ENCODE data around the gene NDST4. TPM values are rescaled to one million over a fixed set of nuclear protein-coding genes. Genes with fewer than 3 reads are reported as not detected.

NDST4 gene
- total and polyA plus RNA-seq, 2 of the 4 experiments (the other 2 are of a cell fraction), result not detected

GRCh38 chr4:114866901-114867670 is 246.3 kb downstream of the NDST4 start:
- H3K9ac ChIP-seq (ENCODE audit: low read depth, low read length), result no peak overlapping the region
- H3K27ac ChIP-seq (ENCODE audit: insufficient read depth, low read length), result no peak overlapping the region
- H4K91ac ChIP-seq (ENCODE audit: insufficient read depth, low read depth, low read length), result no peak overlapping the region
- dilution Hi-C loops (cut with HindIII; ENCODE audit: low sequenced_read_pairs, unreplicated experiment) (no loop called here), in situ Hi-C loops (cut with MboI; ENCODE audit: low sequenced_read_pairs) (no loop called here), intact Hi-C loops (cut with micrococcal nuclease) (no loop called here)
- no peaks in the 10 kb centered on the region for H3K9me3 ChIP-seq (ENCODE audit: control insufficient read depth, insufficient read depth, low read length)
- DNase-seq, result no peak
- H2BK120ac ChIP-seq (ENCODE audit: low read depth, low read length), result no peak overlapping the region
- no peak overlapping the region for H3K18ac ChIP-seq (ENCODE audit: low read depth, low read length)
- H2BK15ac ChIP-seq (ENCODE audit: low read depth, low read length), result no peak overlapping the region
- H3K4ac ChIP-seq (ENCODE audit: low read depth, low read length), result no peak overlapping the region
- no peak overlapping the region for H2AFZ ChIP-seq (replicated peaks; ENCODE audit: low read length, poor library complexity)
- no peak overlapping the region for H3K14ac ChIP-seq (replicated peaks; ENCODE audit: low read depth, low read length)
- ATAC-seq (ENCODE audit: low read depth), result no peak
- no peak overlapping the region for H3K56ac ChIP-seq (ENCODE audit: extremely low read depth, insufficient read depth, low read length)
- no peaks in the 10 kb centered on the region for H3K4me1 ChIP-seq (ENCODE audit: control insufficient read depth, insufficient read depth, low read length)
- H3K36me3 ChIP-seq (ENCODE audit: control insufficient read depth, insufficient read depth, low read length), result no peaks in the 10 kb centered on the region
- no peaks in the 10 kb centered on the region for H3K79me1 ChIP-seq (ENCODE audit: low read depth in 1 of 2, low read length in 2 of 2)
- no peak overlapping the region for H3K4me3 ChIP-seq (ENCODE audit: insufficient read depth, low read depth, low read length)
- WGBS, 2 experiments (ENCODE audit: extremely low coverage in 2 of 2, insufficient read length in 1 of 2), result no CpG with 5 or more reads among the region's 2 CpGs
- no peak overlapping the region for H4K5ac ChIP-seq (ENCODE audit: low read depth, low read length)
- no peaks in the 10 kb centered on the region for H3K27me3 ChIP-seq (ENCODE audit: control insufficient read depth, insufficient read depth, low read length)
- no peak overlapping the region for H3K23ac ChIP-seq (ENCODE audit: low read depth, low read length)
- H4K8ac ChIP-seq (ENCODE audit: low read depth in 2 of 2, low read length in 2 of 2), result no peak overlapping the region
- no TSS peak for BruUV-seq (replicated peaks)
- POLR2A ChIA-PET (ENCODE audit: unreplicated experiment), result no interaction called here
- H3K4me2 ChIP-seq (ENCODE audit: low read depth, low read length), result no peak overlapping the region
- no peak overlapping the region for H2AK9ac ChIP-seq (replicated peaks; ENCODE audit: low read depth, low read length, poor library complexity)
- no peak overlapping the region for H2BK5ac ChIP-seq (ENCODE audit: low read depth, low read length, poor library complexity, severe bottlenecking)
- H2AK5ac ChIP-seq (ENCODE audit: low read depth, low read length), result no peak overlapping the region
- H3K9me1 ChIP-seq (ENCODE audit: insufficient read depth, low read length), result no peaks in the 10 kb centered on the region
- CTCF ChIA-PET, result no interaction called here
- TF ChIP-seq MAFK (IDR thresholded peaks at IDR 0.05; ENCODE audit: low read depth, low read length), result no peak
- no peak for TF ChIP-seq BHLHE40 (IDR thresholded peaks at IDR 0.05; ENCODE audit: low read depth, low read length)
- no peak for TF ChIP-seq MAZ (IDR thresholded peaks at IDR 0.05; ENCODE audit: borderline replicate concordance, low read depth, low read length)
- TF ChIP-seq, protein P1, sequence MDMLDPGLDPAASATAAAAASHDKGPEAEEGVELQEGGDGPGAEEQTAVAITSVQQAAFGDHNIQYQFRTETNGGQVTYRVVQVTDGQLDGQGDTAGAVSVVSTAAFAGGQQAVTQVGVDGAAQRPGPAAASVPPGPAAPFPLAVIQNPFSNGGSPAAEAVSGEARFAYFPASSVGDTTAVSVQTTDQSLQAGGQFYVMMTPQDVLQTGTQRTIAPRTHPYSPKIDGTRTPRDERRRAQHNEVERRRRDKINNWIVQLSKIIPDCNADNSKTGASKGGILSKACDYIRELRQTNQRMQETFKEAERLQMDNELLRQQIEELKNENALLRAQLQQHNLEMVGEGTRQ (IDR thresholded peaks at IDR 0.05; ENCODE audit: low read depth, low read length), result no peak
- TF ChIP-seq, protein P2, sequence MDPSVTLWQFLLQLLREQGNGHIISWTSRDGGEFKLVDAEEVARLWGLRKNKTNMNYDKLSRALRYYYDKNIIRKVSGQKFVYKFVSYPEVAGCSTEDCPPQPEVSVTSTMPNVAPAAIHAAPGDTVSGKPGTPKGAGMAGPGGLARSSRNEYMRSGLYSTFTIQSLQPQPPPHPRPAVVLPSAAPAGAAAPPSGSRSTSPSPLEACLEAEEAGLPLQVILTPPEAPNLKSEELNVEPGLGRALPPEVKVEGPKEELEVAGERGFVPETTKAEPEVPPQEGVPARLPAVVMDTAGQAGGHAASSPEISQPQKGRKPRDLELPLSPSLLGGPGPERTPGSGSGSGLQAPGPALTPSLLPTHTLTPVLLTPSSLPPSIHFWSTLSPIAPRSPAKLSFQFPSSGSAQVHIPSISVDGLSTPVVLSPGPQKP (IDR thresholded peaks at IDR 0.05; ENCODE audit: borderline replicate concordance, low read depth, low read length), result no peak
- no peak for TF ChIP-seq POLR2A (IDR thresholded peaks at IDR 0.05; ENCODE audit: low read depth, low read length)
- no peak for TF ChIP-seq RAD21 (IDR thresholded peaks at IDR 0.05; ENCODE audit: low read length)
- TF ChIP-seq CHD1 (IDR thresholded peaks at IDR 0.05; ENCODE audit: low read depth, low read length), result no peak
- TF ChIP-seq CTCF (conservative IDR thresholded peaks at IDR 0.05; ENCODE audit: low read depth, low read length), result no peak
- TF ChIP-seq NFE2L2 (IDR thresholded peaks at IDR 0.05; ENCODE audit: low read depth, low read length), result no peak
- H4K20me1 ChIP-seq (ENCODE audit: insufficient read depth, low read length), result no peaks in the 10 kb centered on the region
- no peak overlapping the region for H2BK20ac ChIP-seq (ENCODE audit: low read depth, low read length)
